Colonic mucosa (tissue), 4 donors: ENCODE results near the gene BOK. TPM values are rescaled to one million over a fixed set of nuclear protein-coding genes. Genes with fewer than 3 reads are reported as not detected.

Experiments used
- DNase-seq: peaks from one replicate; pipeline ENCODE4 v3.0.0-alpha.2; 2020
- H3K27ac ChIP-seq: fragments of 200-600 bp; one replicate; pipeline ENCODE4 v1.8.0; 2021
- H3K27me3 ChIP-seq: fragments of 200-600 bp; one replicate; pipeline ENCODE4 v1.8.0; 2021
- H3K36me3 ChIP-seq: fragments of 200-600 bp; one replicate; pipeline ENCODE4 v1.8.0; 2021
- H3K4me1 ChIP-seq: fragments of 200-600 bp; one replicate; pipeline ENCODE4 v1.8.0; 2021; ENCODE audit warnings: mild to moderate bottlenecking
- H3K4me3 ChIP-seq: fragments of 200-600 bp; one replicate; pipeline ENCODE4 v1.8.0; 2021
- H3K9ac ChIP-seq, 2 donors: one replicate each; pipeline ENCODE4 v1.7.0; 2013; ENCODE audit warnings: control low read depth in 2 of 2, low read depth in 2 of 2, low read length in 2 of 2
- H3K9me3 ChIP-seq: fragments of 200-600 bp; one replicate; pipeline ENCODE4 v1.8.0; 2021
- CTCF ChIP-seq: fragments of 200-600 bp; IDR thresholded peaks from one replicate; pipeline ENCODE4 v1.8.0; 2022; ENCODE audit warnings: antibody characterized with exemption, mild to moderate bottlenecking
- intact Hi-C: fragments of 100-400 bp; cut with DNase I; formaldehyde crosslinking; loops from one replicate; pipeline ENCODE4 v1.14.1; 2022
- total RNA-seq, 2 donors: library from RNA; stranded (reverse); fragmentation: NEBNext Ultra II Directional in 1 of 2; extraction: Animal tissue kit (Norgen Biotek cat#: 25700) in 1 of 2; gene quantifications; one replicate each; pipeline ENCODE4 v1.2.1, GENCODE V29; 2021
- donor health status: healthy.
- donor health status: DM: no; HTN: no; CAD: no.
- donor health status: DM: no; HTN: no; CAD: no.

Gene BOK
- total RNA-seq, 2 donors from 2014 or later, result 8.3 to 14.1 TPM

- Histone ChIP-seq H3K36me3 (no peaks in the 10 kb centered on the region), H3K27me3 (no peaks in the 10 kb centered on the region), H3K27ac (no peak overlapping the region), H3K4me3 (no peak overlapping the region), H3K9ac (no peak overlapping the region), H3K4me1 (no peaks in the 10 kb centered on the region), H3K9me3 (no peaks in the 10 kb centered on the region)
- no peak for DNase-seq
- no peak for TF ChIP-seq CTCF
- intact Hi-C loops, result no loop called here
Measured at GRCh38 chr2:241534701-241535375, 23.7 kb upstream of the BOK start.

- H3K36me3 ChIP-seq, result no peaks in the 10 kb centered on the region
- DNase-seq, result no peak
- TF ChIP-seq CTCF, result no peak
- intact Hi-C loops, result no loop called here
- no peaks in the 10 kb centered on the region for H3K4me1 ChIP-seq
- no peak overlapping the region for H3K9ac ChIP-seq
- no peak overlapping the region for H3K4me3 ChIP-seq
- no peak overlapping the region for H3K27ac ChIP-seq
- peaks cover 5% of the 10 kb centered on the region for H3K27me3 ChIP-seq
- no peaks in the 10 kb centered on the region for H3K9me3 ChIP-seq
Measured at GRCh38 chr2:241535871-241536655, 22.5 kb upstream of the BOK start.

GRCh38 chr2:241538838-241539615 lies 19.5 kb upstream of the BOK start:
- Histone ChIP-seq H3K4me3 (no peak overlapping the region), H3K27me3 (peaks cover 23% of the 10 kb centered on the region), H3K27ac (no peak overlapping the region), H3K9me3 (no peaks in the 10 kb centered on the region), H3K36me3 (no peaks in the 10 kb centered on the region), H3K9ac (no peak overlapping the region), H3K4me1 (no peaks in the 10 kb centered on the region)
- no peak for DNase-seq
- intact Hi-C loops, result no loop called here
- no peak for TF ChIP-seq CTCF

DNA sequence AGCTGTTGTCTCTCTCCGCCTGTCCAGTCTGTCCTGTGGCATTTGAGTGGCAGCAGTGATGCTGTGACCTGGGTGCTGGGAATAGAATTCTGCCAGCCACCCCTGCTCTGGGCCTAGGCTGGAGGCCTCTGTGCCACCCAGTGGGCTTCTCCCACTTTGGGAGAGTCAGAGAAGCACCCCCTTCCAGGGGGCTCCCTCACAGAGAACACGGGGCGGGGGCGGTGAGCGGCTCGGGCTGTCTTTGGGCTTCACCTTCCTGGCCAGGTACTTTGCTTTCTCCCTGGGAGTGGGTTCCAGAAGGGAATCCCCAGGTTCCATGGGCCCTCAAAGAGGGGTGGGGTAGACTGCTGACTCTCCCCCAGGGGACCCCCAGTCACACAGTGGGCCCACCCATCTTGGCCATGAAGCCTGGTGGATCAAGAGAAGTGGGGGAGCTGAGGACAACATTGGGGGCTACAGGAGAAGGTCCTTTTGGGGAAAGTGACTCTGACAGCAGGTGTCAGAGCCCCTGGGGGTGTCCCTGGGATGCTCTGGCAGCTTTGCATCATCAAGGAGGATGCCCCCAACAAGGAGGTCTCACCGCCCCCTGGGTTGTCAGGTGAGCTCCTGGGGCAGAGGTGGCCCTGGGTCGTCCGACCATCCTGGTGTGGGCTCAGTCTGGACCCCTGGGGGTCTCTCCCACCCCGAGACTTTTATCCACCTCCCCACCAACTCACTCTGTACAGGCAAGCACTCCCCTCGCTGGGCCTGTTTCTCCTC lies 18.8 kb upstream of the BOK start:
- intact Hi-C loops, result no loop called here
- Histone ChIP-seq H3K9ac (no peak overlapping the region), H3K27me3 (peaks cover 23% of the 10 kb centered on the region), H3K4me3 (no peak overlapping the region), H3K4me1 (no peaks in the 10 kb centered on the region), H3K9me3 (no peaks in the 10 kb centered on the region), H3K36me3 (no peaks in the 10 kb centered on the region), H3K27ac (no peak overlapping the region)
- no peak for DNase-seq
- TF ChIP-seq CTCF, result no peak

DNA sequence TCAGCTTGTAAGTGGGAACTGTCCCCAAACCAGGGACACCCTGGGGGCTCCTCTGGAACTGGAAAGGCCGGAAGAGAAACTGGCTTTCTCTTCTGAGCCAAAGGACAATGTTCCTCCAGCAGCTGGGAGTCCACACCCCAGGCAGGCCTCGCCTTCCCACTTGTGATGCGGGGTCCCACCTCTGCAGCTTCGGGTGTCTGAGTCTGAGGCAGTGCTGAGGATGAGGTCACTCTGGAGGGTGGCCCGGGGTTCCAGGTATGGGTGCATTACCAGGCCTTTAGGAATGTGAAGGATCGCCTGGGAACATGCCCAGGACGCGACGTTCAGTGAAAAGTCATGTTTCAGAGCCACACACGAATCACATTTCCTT lies 18.2 kb upstream of the BOK start:
- no peak for DNase-seq
- intact Hi-C loops, result no loop called here

More for the DNA sequence above, 18.2 kb upstream of the BOK start:
- no peaks in the 10 kb centered on the region for H3K36me3 ChIP-seq
- no peaks in the 10 kb centered on the region for H3K9me3 ChIP-seq
- no peaks in the 10 kb centered on the region for H3K4me1 ChIP-seq
- H3K27me3 ChIP-seq, result peaks cover 23% of the 10 kb centered on the region
- peak overlapping the region; percentile 38 for H3K4me3 ChIP-seq
- H3K9ac ChIP-seq, result no peak overlapping the region
- no peak overlapping the region for H3K27ac ChIP-seq
- TF ChIP-seq CTCF, result no peak
